ENCODE data around the gene DNAJB9. TPM values are rescaled to one million over a fixed set of nuclear protein-coding genes. Genes with fewer than 3 reads are reported as not detected.

Gene DNAJB9
- total and polyA plus RNA-seq, 10 of the 15 experiments (the other 5 are each of a cell fraction or from before 2014, with no cell fraction given), result 4.5 to 20.9 (median 8.8) TPM

GRCh38 chr7:108568801-108569380 lies 783 bp upstream of the DNAJB9 start (continued):
- TF ChIP-seq, protein P1, sequence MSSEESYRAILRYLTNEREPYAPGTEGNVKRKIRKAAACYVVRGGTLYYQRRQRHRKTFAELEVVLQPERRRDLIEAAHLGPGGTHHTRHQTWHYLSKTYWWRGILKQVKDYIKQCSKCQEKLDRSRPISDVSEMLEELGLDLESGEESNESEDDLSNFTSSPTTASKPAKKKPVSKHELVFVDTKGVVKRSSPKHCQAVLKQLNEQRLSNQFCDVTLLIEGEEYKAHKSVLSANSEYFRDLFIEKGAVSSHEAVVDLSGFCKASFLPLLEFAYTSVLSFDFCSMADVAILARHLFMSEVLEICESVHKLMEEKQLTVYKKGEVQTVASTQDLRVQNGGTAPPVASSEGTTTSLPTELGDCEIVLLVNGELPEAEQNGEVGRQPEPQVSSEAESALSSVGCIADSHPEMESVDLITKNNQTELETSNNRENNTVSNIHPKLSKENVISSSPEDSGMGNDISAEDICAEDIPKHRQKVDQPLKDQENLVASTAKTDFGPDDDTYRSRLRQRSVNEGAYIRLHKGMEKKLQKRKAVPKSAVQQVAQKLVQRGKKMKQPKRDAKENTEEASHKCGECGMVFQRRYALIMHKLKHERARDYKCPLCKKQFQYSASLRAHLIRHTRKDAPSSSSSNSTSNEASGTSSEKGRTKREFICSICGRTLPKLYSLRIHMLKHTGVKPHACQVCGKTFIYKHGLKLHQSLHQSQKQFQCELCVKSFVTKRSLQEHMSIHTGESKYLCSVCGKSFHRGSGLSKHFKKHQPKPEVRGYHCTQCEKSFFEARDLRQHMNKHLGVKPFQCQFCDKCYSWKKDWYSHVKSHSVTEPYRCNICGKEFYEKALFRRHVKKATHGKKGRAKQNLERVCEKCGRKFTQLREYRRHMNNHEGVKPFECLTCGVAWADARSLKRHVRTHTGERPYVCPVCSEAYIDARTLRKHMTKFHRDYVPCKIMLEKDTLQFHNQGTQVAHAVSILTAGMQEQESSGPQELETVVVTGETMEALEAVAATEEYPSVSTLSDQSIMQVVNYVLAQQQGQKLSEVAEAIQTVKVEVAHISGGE (CRISPR knock-in tag; IDR thresholded peaks at IDR 0.05), result no peak
- TF ChIP-seq RBBP5 (conservative IDR thresholded peaks at IDR 0.05) (no peak), NR2C1 (IDR thresholded peaks at IDR 0.05) (no peak), CHD1 (IDR thresholded peaks at IDR 0.05; ENCODE audit: low read depth, low read length) (no peak), ZNF217 (IDR thresholded peaks at IDR 0.05) (no peak), RCOR1 (conservative IDR thresholded peaks at IDR 0.05; ENCODE audit: low read depth, low read length) (no peak), PAX5 (IDR thresholded peaks at IDR 0.05; ENCODE audit: borderline replicate concordance, low read depth, low read length) (no peak), EED (IDR thresholded peaks at IDR 0.05; ENCODE audit: low read depth) (no peak), HDAC2 (IDR thresholded peaks at IDR 0.05) (no peak), YBX1 (IDR thresholded peaks at IDR 0.05) (no peak), SPI1 (IDR thresholded peaks at IDR 0.05; ENCODE audit: borderline replicate concordance, insufficient read depth, low read depth, low read length) (no peak), RUNX3 (IDR thresholded peaks at IDR 0.05; ENCODE audit: low read length) (peak; percentile 86), IKZF2 (IDR thresholded peaks at IDR 0.05) (peak in 1 of 2 experiments; percentile 29; a peak in 1 of 4 replicates), WRNIP1 (IDR thresholded peaks at IDR 0.05; ENCODE audit: borderline replicate concordance, low read depth, low read length) (no peak), NFYB (IDR thresholded peaks at IDR 0.05; ENCODE audit: insufficient read depth, low read depth, low read length) (no peak), ZNF384 (IDR thresholded peaks at IDR 0.05; ENCODE audit: borderline replicate concordance, low read depth, low read length) (no peak), ETV6 (conservative IDR thresholded peaks at IDR 0.05 in 1 of 2, IDR thresholded peaks at IDR 0.05 in 1 of 2; ENCODE audit: borderline replicate concordance in 1 of 2, low read depth in 1 of 2) (no peak), NBN (IDR thresholded peaks at IDR 0.05) (no peak; the same call in 1 of the 2 replicates), IRF5 (IDR thresholded peaks at IDR 0.05; ENCODE audit: borderline replicate concordance) (no peak), NKRF (conservative IDR thresholded peaks at IDR 0.05) (peak; percentile 79; the same call in 1 of the 2 replicates)
- TF ChIP-seq, protein P2, sequence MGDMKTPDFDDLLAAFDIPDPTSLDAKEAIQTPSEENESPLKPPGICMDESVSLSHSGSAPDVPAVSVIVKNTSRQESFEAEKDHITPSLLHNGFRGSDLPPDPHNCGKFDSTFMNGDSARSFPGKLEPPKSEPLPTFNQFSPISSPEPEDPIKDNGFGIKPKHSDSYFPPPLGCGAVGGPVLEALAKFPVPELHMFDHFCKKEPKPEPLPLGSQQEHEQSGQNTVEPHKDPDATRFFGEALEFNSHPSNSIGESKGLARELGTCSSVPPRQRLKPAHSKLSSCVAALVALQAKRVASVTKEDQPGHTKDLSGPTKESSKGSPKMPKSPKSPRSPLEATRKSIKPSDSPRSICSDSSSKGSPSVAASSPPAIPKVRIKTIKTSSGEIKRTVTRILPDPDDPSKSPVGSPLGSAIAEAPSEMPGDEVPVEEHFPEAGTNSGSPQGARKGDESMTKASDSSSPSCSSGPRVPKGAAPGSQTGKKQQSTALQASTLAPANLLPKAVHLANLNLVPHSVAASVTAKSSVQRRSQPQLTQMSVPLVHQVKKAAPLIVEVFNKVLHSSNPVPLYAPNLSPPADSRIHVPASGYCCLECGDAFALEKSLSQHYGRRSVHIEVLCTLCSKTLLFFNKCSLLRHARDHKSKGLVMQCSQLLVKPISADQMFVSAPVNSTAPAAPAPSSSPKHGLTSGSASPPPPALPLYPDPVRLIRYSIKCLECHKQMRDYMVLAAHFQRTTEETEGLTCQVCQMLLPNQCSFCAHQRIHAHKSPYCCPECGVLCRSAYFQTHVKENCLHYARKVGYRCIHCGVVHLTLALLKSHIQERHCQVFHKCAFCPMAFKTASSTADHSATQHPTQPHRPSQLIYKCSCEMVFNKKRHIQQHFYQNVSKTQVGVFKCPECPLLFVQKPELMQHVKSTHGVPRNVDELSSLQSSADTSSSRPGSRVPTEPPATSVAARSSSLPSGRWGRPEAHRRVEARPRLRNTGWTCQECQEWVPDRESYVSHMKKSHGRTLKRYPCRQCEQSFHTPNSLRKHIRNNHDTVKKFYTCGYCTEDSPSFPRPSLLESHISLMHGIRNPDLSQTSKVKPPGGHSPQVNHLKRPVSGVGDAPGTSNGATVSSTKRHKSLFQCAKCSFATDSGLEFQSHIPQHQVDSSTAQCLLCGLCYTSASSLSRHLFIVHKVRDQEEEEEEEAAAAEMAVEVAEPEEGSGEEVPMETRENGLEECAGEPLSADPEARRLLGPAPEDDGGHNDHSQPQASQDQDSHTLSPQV (IDR thresholded peaks at IDR 0.05), result no peak
